Liver (tissue), 9 donors: Measurements from ENCODE around the gene ZKSCAN8. TPM values are rescaled to one million over a fixed set of nuclear protein-coding genes. Genes with fewer than 3 reads are reported as not detected.
A peak's percentile ranks its signal among the peaks of the same experiment; 100 is the strongest.

Experiments used
- DNase-seq: peaks from one replicate; pipeline ENCODE4 v3.0.0-alpha.2; 2017; ENCODE audit warnings: low spot score
- H3K27ac ChIP-seq, 2 donors: one replicate each; pipeline ENCODE4 v1.7.0; 2013; ENCODE audit warnings: inconsistent platforms in 2 of 2, low read length in 2 of 2, control low read depth in 1 of 2, low read depth in 1 of 2, mild to moderate bottlenecking in 1 of 2
- H3K27me3 ChIP-seq, 4 donors: one replicate each; pipeline versions ENCODE4 v1.6.1 to v1.7.0; 2013; ENCODE audit warnings: low read length in 3 of 4, inconsistent platforms in 1 of 4, mild to moderate bottlenecking in 1 of 4, moderate library complexity in 1 of 4; ENCODE audit not compliant: control insufficient read depth in 4 of 4, insufficient read depth in 4 of 4
- H3K36me3 ChIP-seq, 4 donors: one replicate each; pipeline versions ENCODE4 v1.6.1 to v1.7.0; 2013; ENCODE audit warnings: low read length in 3 of 4, mild to moderate bottlenecking in 3 of 4, low read depth in 1 of 4, moderate library complexity in 1 of 4; ENCODE audit not compliant: control insufficient read depth in 4 of 4, insufficient read depth in 3 of 4
- H3K4me1 ChIP-seq, 4 donors: one replicate each; pipeline versions ENCODE4 v1.6.1 to v1.7.0; 2013; ENCODE audit warnings: low read length in 3 of 4, mild to moderate bottlenecking in 3 of 4, moderate library complexity in 1 of 4; ENCODE audit not compliant: control insufficient read depth in 4 of 4, insufficient read depth in 4 of 4
- H3K4me3 ChIP-seq, 3 donors: one replicate each; pipeline versions ENCODE4 v1.6.1 to v1.7.0; 2013; ENCODE audit warnings: low read length in 3 of 3, control low read depth in 1 of 3, low read depth in 1 of 3, mild to moderate bottlenecking in 1 of 3
- H3K9ac ChIP-seq, 2 donors: one replicate each; pipeline ENCODE4 v1.7.0; 2013; ENCODE audit warnings: low read length in 2 of 2, mild to moderate bottlenecking in 2 of 2, moderate library complexity in 2 of 2, control low read depth in 1 of 2, low read depth in 1 of 2
- H3K9me3 ChIP-seq, 4 donors: one replicate each; pipeline versions ENCODE4 v1.6.1 to v1.7.0; 2013; ENCODE audit warnings: low read length in 3 of 4; ENCODE audit not compliant: control insufficient read depth in 4 of 4
- FOXA2 ChIP-seq: IDR thresholded peaks from 2 replicates; pipeline ENCODE4 v1.6.1; 2016; ENCODE audit warnings: antibody characterized with exemption
- GABPA ChIP-seq, 2 donors: IDR thresholded peaks in 1 of 2; conservative IDR thresholded peaks in 1 of 2; 2 replicates each; pipeline ENCODE4 v1.6.1; 2016; ENCODE audit warnings: antibody characterized with exemption in 2 of 2, mild to moderate bottlenecking in 1 of 2, moderate library complexity in 1 of 2
- HNF4G ChIP-seq: IDR thresholded peaks from 2 replicates; pipeline ENCODE4 v1.6.1; 2016; ENCODE audit warnings: antibody characterized with exemption
- JUND ChIP-seq, 2 donors: IDR thresholded peaks; 2 replicates each; pipeline ENCODE4 v1.6.1; 2016; ENCODE audit warnings: antibody characterized with exemption in 2 of 2
- MAX ChIP-seq: IDR thresholded peaks from 2 replicates; pipeline ENCODE4 v1.6.1; 2016; ENCODE audit warnings: antibody characterized with exemption
- NR2F2 ChIP-seq: IDR thresholded peaks from 2 replicates; pipeline ENCODE4 v1.6.1; 2016; ENCODE audit warnings: antibody characterized with exemption
- RAD21 ChIP-seq, 2 donors: IDR thresholded peaks; 2 replicates each; pipeline ENCODE4 v1.6.1; 2016; ENCODE audit warnings: antibody characterized with exemption in 2 of 2, mild to moderate bottlenecking in 2 of 2
- RXRA ChIP-seq, 2 donors: IDR thresholded peaks; 2 replicates each; pipeline ENCODE4 v1.6.1; 2017 to 2018; ENCODE audit warnings: antibody characterized with exemption in 2 of 2, mild to moderate bottlenecking in 1 of 2
- YY1 ChIP-seq: IDR thresholded peaks from 2 replicates; pipeline ENCODE4 v1.6.1; 2016; ENCODE audit warnings: antibody characterized with exemption, mild to moderate bottlenecking
- WGBS: extraction: QIAGEN DNeasy Blood & Tissue Kit; methylation state at CpG from one replicate; pipeline ENCODE4 v1.1.7; 2013; 5-methylcytosine and 5-hydroxymethylcytosine counted together
- polyA plus RNA-seq, 2 donors: library from polyadenylated mRNA; stranded (reverse) in 1 of 2; unstranded in 1 of 2; fragments of 200-250 nt in 1 of 2; fragments of >200 nt in 1 of 2; fragmentation: Nextera tagmentation in 1 of 2; extraction: Ambion mirVana in 1 of 2; gene quantifications; one replicate each; pipeline versions ENCODE4 v1.2.1 to v1.2.3, GENCODE V29; 2013 to 2015
- total RNA-seq, 2 donors: library from RNA; depleted of rRNA; stranded (reverse); fragments of >200 nt; gene quantifications; one replicate each; pipeline ENCODE4 v1.2.3, GENCODE V29; 2014
- TF ChIP-seq, protein P1 (sequence below): IDR thresholded peaks from 2 replicates; pipeline ENCODE4 v1.6.1; 2016; ENCODE audit warnings: antibody characterized with exemption
- TF ChIP-seq, protein P2 (sequence below): IDR thresholded peaks from 2 replicates; pipeline ENCODE4 v1.6.1; 2016; ENCODE audit warnings: antibody characterized with exemption, mild to moderate bottlenecking
- donor health status: healthy.
- donor health status: healthy.
- donor health status: healthy.
- donor health status: healthy.
- donor health status: healthy.

The ZKSCAN8 gene
- total and polyA plus RNA-seq, 4 donors = 2.4 to 13.4 (median 6.8) TPM

DNA sequence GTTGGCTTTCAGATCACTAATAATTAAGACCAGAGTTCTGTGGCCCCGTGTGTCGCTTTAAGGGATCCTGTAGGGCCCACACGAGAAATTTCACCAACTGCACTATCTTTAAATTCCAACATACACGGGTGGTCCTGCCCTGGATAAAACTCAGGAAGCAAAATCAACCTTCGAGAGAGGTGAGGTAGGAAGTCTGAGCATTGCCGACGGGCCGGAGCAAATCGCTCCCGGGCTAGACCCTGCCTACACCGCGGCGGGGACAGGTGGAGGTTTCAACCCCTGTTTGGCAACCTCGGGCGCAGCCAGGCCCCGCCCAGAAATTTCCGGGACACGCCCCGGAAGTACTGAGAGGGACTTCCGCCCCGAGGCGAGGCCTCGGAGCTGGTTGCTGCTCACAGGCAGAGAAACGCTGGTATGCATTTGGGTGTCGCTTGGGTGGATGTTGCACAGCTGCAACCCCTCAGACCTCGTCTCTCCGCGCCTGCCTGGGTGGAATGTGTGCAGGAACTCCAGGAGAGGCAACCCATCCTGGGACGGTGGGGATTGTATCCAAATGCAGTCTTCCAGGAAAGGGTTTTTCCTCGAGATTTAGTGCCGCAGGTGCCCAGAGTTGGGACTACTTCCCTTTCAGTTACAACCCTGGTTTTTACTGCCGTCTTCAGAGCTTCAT, 19.9 kb downstream of the ZKSCAN8 start:
- Histone ChIP-seq H3K4me1 (peaks cover 0 to 7% (median 5%) of the 10 kb centered on the region in 4 donors), H3K4me3 (peak overlapping the region; percentile 52 to 79 (median 61)), H3K36me3 (peaks cover 0 to 5% (median 2%) of the 10 kb centered on the region in 4 donors), H3K27me3 (no peaks in the 10 kb centered on the region), H3K9ac (no peak overlapping the region), H3K9me3 (peaks cover 0 to 2% (median under 1%) of the 10 kb centered on the region in 4 donors), H3K27ac (no peak overlapping the region)
- DNase-seq = peak; percentile 82
- TF ChIP-seq RAD21 (IDR thresholded peaks at IDR 0.05) (peak in 1 of 2 donors; percentile 6), NR2F2 (no peak), GABPA (IDR thresholded peaks at IDR 0.05 in 1 of 2, conservative IDR thresholded peaks at IDR 0.05 in 1 of 2) (peak; percentile 86 to 94), JUND (IDR thresholded peaks at IDR 0.05) (no peak), RXRA (IDR thresholded peaks at IDR 0.05) (no peak)
- WGBS = 14% methylated on average over 32 of the region's 32 CpGs

DNA sequence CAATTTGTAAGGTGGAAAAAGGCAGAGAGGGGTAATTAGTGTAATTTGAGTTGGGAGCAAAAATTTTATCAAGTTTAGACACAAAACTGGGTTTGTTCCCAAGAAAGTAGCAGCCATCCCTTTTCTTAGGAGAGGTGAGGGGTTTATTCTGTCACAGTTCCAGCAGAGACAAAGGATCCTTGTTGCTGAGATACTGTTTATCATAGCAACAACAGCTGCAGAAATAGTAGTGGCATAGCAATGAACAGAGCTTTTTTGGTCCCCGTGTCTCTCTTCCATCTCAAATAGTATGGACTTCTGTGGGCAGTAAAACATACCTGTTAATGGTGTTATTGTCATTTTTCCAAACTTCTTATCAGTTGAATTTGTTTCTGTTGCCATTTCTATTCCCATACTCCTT, 23.9 kb downstream of the ZKSCAN8 start:
- Histone ChIP-seq H3K27me3 (no peaks in the 10 kb centered on the region), H3K4me3 (no peak overlapping the region), H3K9me3 (peaks cover 0 to 10% (median 6%) of the 10 kb centered on the region in 4 donors), H3K4me1 (peaks cover 0 to 7% (median 5%) of the 10 kb centered on the region in 4 donors), H3K36me3 (no peaks in the 10 kb centered on the region), H3K27ac (no peak overlapping the region), H3K9ac (no peak overlapping the region)
- TF ChIP-seq YY1 = no peak
- no peak for DNase-seq
- 90% methylated on average over 1 of the region's 1 CpG for WGBS

- no peak for DNase-seq
- WGBS = 91% methylated on average over 4 of the region's 4 CpGs
- Histone ChIP-seq H3K27me3 (no peaks in the 10 kb centered on the region), H3K4me3 (no peak overlapping the region), H3K27ac (no peak overlapping the region), H3K9ac (no peak overlapping the region), H3K36me3 (no peaks in the 10 kb centered on the region), H3K9me3 (peaks cover 0 to 10% (median 4%) of the 10 kb centered on the region in 4 donors), H3K4me1 (no peaks in the 10 kb centered on the region)
- TF ChIP-seq, protein P1, sequence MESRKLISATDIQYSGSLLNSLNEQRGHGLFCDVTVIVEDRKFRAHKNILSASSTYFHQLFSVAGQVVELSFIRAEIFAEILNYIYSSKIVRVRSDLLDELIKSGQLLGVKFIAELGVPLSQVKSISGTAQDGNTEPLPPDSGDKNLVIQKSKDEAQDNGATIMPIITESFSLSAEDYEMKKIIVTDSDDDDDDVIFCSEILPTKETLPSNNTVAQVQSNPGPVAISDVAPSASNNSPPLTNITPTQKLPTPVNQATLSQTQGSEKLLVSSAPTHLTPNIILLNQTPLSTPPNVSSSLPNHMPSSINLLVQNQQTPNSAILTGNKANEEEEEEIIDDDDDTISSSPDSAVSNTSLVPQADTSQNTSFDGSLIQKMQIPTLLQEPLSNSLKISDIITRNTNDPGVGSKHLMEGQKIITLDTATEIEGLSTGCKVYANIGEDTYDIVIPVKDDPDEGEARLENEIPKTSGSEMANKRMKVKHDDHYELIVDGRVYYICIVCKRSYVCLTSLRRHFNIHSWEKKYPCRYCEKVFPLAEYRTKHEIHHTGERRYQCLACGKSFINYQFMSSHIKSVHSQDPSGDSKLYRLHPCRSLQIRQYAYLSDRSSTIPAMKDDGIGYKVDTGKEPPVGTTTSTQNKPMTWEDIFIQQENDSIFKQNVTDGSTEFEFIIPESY = no peak
- TF ChIP-seq YY1 (no peak), FOXA2 (no peak), HNF4G (no peak), MAX (no peak)
- TF ChIP-seq, protein P2, sequence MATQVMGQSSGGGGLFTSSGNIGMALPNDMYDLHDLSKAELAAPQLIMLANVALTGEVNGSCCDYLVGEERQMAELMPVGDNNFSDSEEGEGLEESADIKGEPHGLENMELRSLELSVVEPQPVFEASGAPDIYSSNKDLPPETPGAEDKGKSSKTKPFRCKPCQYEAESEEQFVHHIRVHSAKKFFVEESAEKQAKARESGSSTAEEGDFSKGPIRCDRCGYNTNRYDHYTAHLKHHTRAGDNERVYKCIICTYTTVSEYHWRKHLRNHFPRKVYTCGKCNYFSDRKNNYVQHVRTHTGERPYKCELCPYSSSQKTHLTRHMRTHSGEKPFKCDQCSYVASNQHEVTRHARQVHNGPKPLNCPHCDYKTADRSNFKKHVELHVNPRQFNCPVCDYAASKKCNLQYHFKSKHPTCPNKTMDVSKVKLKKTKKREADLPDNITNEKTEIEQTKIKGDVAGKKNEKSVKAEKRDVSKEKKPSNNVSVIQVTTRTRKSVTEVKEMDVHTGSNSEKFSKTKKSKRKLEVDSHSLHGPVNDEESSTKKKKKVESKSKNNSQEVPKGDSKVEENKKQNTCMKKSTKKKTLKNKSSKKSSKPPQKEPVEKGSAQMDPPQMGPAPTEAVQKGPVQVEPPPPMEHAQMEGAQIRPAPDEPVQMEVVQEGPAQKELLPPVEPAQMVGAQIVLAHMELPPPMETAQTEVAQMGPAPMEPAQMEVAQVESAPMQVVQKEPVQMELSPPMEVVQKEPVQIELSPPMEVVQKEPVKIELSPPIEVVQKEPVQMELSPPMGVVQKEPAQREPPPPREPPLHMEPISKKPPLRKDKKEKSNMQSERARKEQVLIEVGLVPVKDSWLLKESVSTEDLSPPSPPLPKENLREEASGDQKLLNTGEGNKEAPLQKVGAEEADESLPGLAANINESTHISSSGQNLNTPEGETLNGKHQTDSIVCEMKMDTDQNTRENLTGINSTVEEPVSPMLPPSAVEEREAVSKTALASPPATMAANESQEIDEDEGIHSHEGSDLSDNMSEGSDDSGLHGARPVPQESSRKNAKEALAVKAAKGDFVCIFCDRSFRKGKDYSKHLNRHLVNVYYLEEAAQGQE = no peak
Observed at GRCh38 chr6:28167068-28167467, 25.4 kb downstream of the ZKSCAN8 start.
